ENCODE data around the gene HUS1.
"Not testable (repeated sequence)": the region's sequence is repeated elsewhere in the genome, so short reads cannot be mapped to it uniquely, and the experiment has no call there.

Gene HUS1

GRCh38 chr7:47945261-47946015, 34.0 kb downstream of the HUS1 start:
- peak; percentile 76 for TF ChIP-seq CTCF (IDR thresholded peaks at IDR 0.05; ENCODE audit: control insufficient read depth, extremely low read depth, insufficient read depth)
- peak; percentile 15 for DNase-seq (ENCODE audit: low read depth)
- no peak overlapping the region for H3K4me3 ChIP-seq (ENCODE audit: low read depth, low read length)

- no peak for TF ChIP-seq CTCF (IDR thresholded peaks at IDR 0.05; ENCODE audit: control insufficient read depth, extremely low read depth, insufficient read depth)
- no peak overlapping the region for H3K4me3 ChIP-seq (ENCODE audit: low read depth, low read length)
- DNase-seq (ENCODE audit: low read depth), result no peak
Measured at GRCh38 chr7:47944536-47945260, 34.7 kb downstream of the HUS1 start.

GRCh38 chr7:47943676-47944474, 35.5 kb downstream of the HUS1 start:
- H3K4me3 ChIP-seq (ENCODE audit: low read depth, low read length), result no peak overlapping the region
- TF ChIP-seq CTCF (IDR thresholded peaks at IDR 0.05; ENCODE audit: control insufficient read depth, extremely low read depth, insufficient read depth), result no peak
- DNase-seq (ENCODE audit: low read depth), result no peak

- DNase-seq (ENCODE audit: low read depth); H3K4me3 ChIP-seq (ENCODE audit: low read depth, low read length): not testable (repeated sequence)
Measured at GRCh38 chr7:47942651-47943050, 36.8 kb downstream of the HUS1 start.

GRCh38 chr7:47942132-47942531, 37.3 kb downstream of the HUS1 start:
- DNase-seq (ENCODE audit: low read depth), result no peak
- H3K4me3 ChIP-seq (ENCODE audit: low read depth, low read length), result no peak overlapping the region
- no peak for TF ChIP-seq CTCF (IDR thresholded peaks at IDR 0.05; ENCODE audit: control insufficient read depth, extremely low read depth, insufficient read depth)

GRCh38 chr7:47941136-47941844, 38.1 kb downstream of the HUS1 start:
- no peak overlapping the region for H3K4me3 ChIP-seq (ENCODE audit: low read depth, low read length)
- no peak for TF ChIP-seq CTCF (IDR thresholded peaks at IDR 0.05; ENCODE audit: control insufficient read depth, extremely low read depth, insufficient read depth)

More at GRCh38 chr7:47941136-47941844, 38.1 kb downstream of the HUS1 start:
- DNase-seq (ENCODE audit: low read depth), result no peak

All from LNCaP clone FGC (cell line).